Measurements from ENCODE around the gene UBE2C. TPM values are rescaled to one million over a fixed set of nuclear protein-coding genes. Genes with fewer than 3 reads are reported as not detected.
"Not testable (repeated sequence)": the region's sequence is repeated elsewhere in the genome, so short reads cannot be mapped to it uniquely, and the experiment has no call there.

Gene UBE2C
- total RNA-seq, 4 donors from 2014 or later: 9.0 to 25.4 (median 20.7) TPM

- TF ChIP-seq POLR2AphosphoS5 (IDR thresholded peaks at IDR 0.05): no peak
- TF ChIP-seq CTCF (IDR thresholded peaks at IDR 0.05): peak in 1 of 2 donors; percentile 33
- no peak for DNase-seq (ENCODE audit: low spot score in 2 of 2)
- Histone ChIP-seq H3K4me1 (peaks cover 36% of the 10 kb centered on the region), H3K36me3 (no peaks in the 10 kb centered on the region), H3K4me3 (peak overlapping the region; percentile 31), H3K27me3 (peaks cover 12% of the 10 kb centered on the region), H3K27ac (no peak overlapping the region), H3K9me3 (no peaks in the 10 kb centered on the region)
- whole genome bisulfite sequencing: 13% methylated on average over 44 of the region's 57 CpGs
Measured at GRCh38 chr20:45823949-45824835, 11.7 kb downstream of the UBE2C start.

GRCh38 chr20:45826381-45827019 is 14.1 kb downstream of the UBE2C start:
- Histone ChIP-seq H3K36me3 (no peaks in the 10 kb centered on the region), H3K4me3 (no peak overlapping the region), H3K9me3 (no peaks in the 10 kb centered on the region), H3K27me3 (peaks cover 12% of the 10 kb centered on the region), H3K4me1 (peaks cover 36% of the 10 kb centered on the region), H3K27ac (peak overlapping the region; percentile 57)
- no peak for DNase-seq (ENCODE audit: low spot score in 2 of 2)
- WGBS: 57% methylated on average over 6 of the region's 6 CpGs
- TF ChIP-seq POLR2A (IDR thresholded peaks at IDR 0.05): no peak
- no peak for TF ChIP-seq CTCF (IDR thresholded peaks at IDR 0.05)

- peaks cover 12% of the 10 kb centered on the region for H3K27me3 ChIP-seq
- H3K36me3 ChIP-seq: no peaks in the 10 kb centered on the region
- H3K4me1 ChIP-seq: peaks cover 35% of the 10 kb centered on the region
- H3K9me3 ChIP-seq: no peaks in the 10 kb centered on the region
- peak within 1 kb of the TSS; percentile 57 for H3K27ac ChIP-seq
- no peak for TF ChIP-seq EP300 (IDR thresholded peaks at IDR 0.05)
- TF ChIP-seq POLR2AphosphoS5 (IDR thresholded peaks at IDR 0.05): no peak
- no peak for TF ChIP-seq POLR2A (IDR thresholded peaks at IDR 0.05)
- TF ChIP-seq CTCF (IDR thresholded peaks at IDR 0.05): no peak
- 83% methylated on average over 3 of the region's 8 CpGs for WGBS
- DNase-seq (ENCODE audit: low spot score in 2 of 2): no peak
- H3K4me3 ChIP-seq: no peak within 1 kb of the TSS
Measured at GRCh38 chr20:45827030-45827652, 14.7 kb downstream of the UBE2C start, which contains the start of gene TNNC2. Gene TNNC2, minus strand, starts transcription at chr20:45827312. Its CDS starts 64 bp downstream, at chr20:45827248.

- no peaks in the 10 kb centered on the region for H3K36me3 ChIP-seq
- no peak overlapping the region for H3K4me3 ChIP-seq
- H3K9me3 ChIP-seq: no peaks in the 10 kb centered on the region
- WGBS: 87% methylated on average over 6 of the region's 6 CpGs
- peaks cover 12% of the 10 kb centered on the region for H3K27me3 ChIP-seq
- peaks cover 35% of the 10 kb centered on the region for H3K4me1 ChIP-seq
- TF ChIP-seq CTCF (IDR thresholded peaks at IDR 0.05): no peak
- no peak for TF ChIP-seq POLR2A (IDR thresholded peaks at IDR 0.05)
- no peak for TF ChIP-seq POLR2AphosphoS5 (IDR thresholded peaks at IDR 0.05)
- TF ChIP-seq EP300 (IDR thresholded peaks at IDR 0.05): no peak
- no peak overlapping the region for H3K27ac ChIP-seq
- no peak for DNase-seq (ENCODE audit: low spot score in 2 of 2)
Measured at GRCh38 chr20:45827712-45828111, 15.3 kb downstream of the UBE2C start.

GRCh38 chr20:45828589-45828988 is 16.1 kb downstream of the UBE2C start:
- Histone ChIP-seq H3K4me3 (no peak overlapping the region), H3K4me1 (peaks cover 35% of the 10 kb centered on the region), H3K36me3 (no peaks in the 10 kb centered on the region), H3K27me3 (peaks cover 4% of the 10 kb centered on the region), H3K27ac (peak overlapping the region; percentile 31), H3K9me3 (no peaks in the 10 kb centered on the region)
- DNase-seq (ENCODE audit: low spot score in 2 of 2): no peak
- no peak for TF ChIP-seq POLR2AphosphoS5 (IDR thresholded peaks at IDR 0.05)
- no peak for TF ChIP-seq POLR2A (IDR thresholded peaks at IDR 0.05)
- no peak for TF ChIP-seq EP300 (IDR thresholded peaks at IDR 0.05)
- TF ChIP-seq CTCF (IDR thresholded peaks at IDR 0.05): no peak
- 59% methylated on average over 2 of the region's 2 CpGs for WGBS

GRCh38 chr20:45829673-45830106 is 17.2 kb downstream of the UBE2C start:
- not testable (repeated sequence) for DNase-seq (ENCODE audit: low spot score in 2 of 2); H3K9me3 ChIP-seq; H3K4me3 ChIP-seq; H3K27me3 ChIP-seq; H3K36me3 ChIP-seq; H3K27ac ChIP-seq
- H3K4me1 ChIP-seq: peaks cover 32% of the 10 kb centered on the region
- WGBS: 84% methylated on average over 4 of the region's 4 CpGs

Data from suprapubic skin (tissue), 4 donors.